Eye (tissue), 1 donor: Measurements from ENCODE around the gene KCNJ12.
"Not testable (repeated sequence)": the region's sequence is repeated elsewhere in the genome, so short reads cannot be mapped to it uniquely, and the experiment has no call there.

ENCODE experiments used
- DNase-seq: peaks from one replicate; pipeline ENCODE4 v3.0.0-alpha.2; 2015

Gene KCNJ12

DNA sequence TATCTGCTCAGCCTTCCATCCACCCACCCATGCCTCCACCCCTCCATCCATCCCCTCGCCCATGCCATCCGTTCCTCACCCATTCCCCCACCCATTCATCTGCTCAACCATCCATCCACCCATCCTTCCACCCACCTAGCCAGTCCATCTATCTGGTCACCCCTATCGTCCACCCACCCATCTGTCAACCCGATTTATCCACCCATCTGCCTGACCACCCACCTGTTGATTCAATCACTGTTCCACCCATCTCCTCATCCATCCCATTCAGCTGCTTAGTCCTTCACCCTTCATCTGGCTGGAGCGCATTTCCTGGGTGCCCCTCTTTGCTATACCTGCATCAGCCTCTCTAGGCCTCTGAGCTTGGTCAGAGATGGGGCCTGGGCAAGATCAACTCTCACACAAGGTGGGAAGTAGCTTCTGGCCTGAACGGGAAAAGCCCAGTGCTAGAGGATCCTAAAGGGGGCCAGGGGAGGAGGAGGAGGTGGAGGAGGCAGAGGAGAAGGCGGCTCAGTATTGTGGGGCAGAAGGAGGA is 32.7 kb downstream of the KCNJ12 start:
- not testable (repeated sequence) for DNase-seq

DNA sequence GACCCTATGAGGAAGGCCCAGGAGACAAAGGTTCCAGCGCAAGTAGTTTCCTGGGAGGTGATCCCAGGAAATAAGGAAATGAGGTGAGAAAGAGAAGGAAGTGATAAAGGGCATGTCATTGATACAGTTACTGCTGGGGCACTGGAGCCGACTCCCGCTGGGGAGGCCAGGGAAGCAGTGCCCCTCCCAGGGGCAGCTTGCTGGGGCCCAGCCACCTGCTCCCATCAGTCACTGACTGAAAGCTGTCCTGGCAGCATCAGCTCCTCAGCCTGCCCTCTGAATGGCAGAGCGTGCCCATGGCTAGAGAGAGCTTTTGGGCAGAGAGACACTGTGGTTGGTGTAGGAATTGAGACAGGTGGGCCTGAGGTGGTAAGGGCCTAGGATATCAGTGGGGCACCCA is 33.2 kb downstream of the KCNJ12 start:
- not testable (repeated sequence) for DNase-seq

DNA sequence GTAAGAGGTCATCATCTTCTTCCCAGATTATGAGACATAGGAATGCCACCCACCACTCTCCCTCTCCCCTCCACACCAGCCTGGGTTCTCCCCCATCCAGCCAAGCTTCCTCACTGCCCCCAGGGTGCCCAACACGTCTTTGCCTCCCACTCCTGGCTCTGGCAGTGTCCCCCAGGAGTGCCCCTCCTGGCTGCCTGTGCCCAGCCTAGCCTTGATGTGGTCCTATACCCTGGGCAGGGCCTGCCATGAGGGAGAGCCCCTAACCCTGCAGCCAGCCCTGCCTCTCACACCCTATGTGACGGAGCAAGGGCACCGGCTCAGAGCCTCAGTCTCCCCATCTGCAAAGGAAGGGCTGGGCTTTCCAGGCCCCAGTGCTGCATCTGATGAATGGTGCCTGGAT is 33.8 kb downstream of the KCNJ12 start:
- DNase-seq, result not testable (repeated sequence)

DNA sequence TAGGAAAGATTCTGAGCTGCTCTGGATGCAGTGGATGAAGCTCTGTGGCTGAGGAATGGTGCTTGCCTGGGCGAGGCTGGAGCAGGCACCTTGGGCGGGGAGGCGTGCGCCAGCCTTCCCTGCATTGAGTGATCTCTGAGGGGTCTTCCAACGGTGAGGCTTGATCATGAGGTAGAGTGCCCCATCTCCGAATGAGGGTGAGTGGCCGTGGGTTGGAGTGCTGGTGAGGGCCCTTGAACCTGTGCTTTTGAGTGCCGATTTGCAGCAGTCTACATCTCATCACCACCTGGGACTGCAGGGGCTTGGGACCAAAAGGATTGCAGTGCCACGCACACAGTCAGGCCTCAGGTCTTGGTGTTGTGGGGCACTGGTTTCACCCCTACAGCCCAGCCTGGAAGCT is 34.2 kb downstream of the KCNJ12 start:
- DNase-seq, result not testable (repeated sequence)

DNA sequence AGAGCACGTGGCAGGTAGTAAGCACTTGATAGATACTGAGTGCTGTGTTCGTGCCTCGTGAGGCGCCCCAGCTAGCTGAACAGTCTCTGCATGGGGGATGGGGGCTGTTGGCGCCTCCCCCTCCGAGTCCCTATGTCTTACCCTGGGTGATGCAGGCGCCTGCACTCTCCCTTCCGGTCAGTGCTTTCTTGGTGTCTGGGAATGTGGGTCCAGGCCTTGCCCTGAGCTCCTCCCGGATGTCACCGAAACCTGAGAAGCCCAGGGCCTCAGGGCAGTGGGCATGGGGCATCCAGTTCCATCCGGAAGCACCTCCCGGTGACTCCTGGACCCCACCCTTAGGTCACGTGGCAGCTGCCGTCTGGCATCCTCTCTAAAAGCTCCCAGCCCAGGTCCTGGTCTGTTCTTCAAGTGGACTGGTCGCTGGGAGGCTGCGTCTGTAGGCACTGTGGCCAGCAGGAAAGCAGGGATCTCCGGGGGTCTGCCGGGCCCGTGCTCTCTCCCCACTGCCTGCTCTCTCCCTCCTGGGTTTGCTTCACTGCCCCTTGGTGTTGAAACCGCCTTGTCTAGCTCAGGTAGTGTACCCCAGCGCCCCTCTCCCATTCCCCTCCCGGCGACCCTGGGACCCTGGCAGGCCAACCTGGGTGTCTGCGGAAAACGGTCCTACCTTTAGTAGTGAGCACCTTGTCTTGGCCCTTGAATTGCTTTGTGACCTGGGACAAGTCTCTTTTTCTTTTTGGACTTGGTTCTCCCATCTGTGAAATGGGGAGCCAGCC is 34.9 kb downstream of the KCNJ12 start:
- DNase-seq, result not testable (repeated sequence)

DNA sequence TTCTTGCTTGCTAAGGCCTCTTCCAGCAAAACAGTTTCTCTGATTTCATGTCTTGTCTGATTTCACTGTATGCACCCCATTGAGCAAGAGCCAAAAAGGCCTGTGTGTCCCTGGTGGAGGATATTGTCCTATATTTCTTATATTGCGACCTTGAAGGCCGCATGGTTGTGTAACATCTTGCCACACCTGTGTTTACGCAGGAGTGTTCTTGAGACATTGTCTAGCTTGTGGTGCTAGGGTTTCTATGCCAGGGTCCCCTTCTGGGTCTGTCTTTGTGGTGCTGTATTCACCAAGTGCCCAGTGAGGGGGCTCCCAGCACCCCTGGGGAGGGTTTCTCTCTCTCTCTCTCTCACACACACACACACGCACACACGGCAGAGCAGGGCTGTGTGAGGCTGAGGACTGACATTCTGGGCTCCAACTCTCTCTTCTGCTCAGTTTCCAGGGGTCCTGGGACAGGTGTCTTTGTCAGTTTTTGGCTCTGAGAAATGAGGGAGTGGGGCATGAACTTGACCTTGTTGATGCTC is 35.6 kb downstream of the KCNJ12 start:
- DNase-seq, result not testable (repeated sequence)

DNA sequence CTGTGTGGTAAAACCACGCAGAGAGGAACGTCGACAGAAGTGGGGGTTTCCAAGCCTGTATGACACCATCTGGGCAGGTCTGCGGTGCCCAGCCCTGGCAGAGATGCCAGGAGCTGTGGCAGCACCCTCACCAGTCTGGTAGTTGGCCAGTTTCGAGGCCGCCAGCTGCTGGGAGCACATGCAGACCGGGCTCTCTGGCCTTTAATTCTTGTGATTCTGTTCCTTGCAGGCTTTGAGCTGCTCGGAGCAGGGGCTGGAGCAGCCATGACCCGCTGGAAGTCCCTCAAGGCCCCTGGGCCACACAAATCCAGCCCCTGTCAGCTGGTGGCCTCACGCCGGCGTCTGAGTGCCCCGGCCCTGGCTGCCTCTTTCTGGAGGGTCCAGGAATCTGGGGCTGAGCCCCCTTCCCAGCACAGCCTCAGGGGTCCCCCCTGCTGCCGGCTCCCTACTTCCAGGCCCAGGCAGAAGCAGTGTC is 36.1 kb downstream of the KCNJ12 start:
- not testable (repeated sequence) for DNase-seq

DNA sequence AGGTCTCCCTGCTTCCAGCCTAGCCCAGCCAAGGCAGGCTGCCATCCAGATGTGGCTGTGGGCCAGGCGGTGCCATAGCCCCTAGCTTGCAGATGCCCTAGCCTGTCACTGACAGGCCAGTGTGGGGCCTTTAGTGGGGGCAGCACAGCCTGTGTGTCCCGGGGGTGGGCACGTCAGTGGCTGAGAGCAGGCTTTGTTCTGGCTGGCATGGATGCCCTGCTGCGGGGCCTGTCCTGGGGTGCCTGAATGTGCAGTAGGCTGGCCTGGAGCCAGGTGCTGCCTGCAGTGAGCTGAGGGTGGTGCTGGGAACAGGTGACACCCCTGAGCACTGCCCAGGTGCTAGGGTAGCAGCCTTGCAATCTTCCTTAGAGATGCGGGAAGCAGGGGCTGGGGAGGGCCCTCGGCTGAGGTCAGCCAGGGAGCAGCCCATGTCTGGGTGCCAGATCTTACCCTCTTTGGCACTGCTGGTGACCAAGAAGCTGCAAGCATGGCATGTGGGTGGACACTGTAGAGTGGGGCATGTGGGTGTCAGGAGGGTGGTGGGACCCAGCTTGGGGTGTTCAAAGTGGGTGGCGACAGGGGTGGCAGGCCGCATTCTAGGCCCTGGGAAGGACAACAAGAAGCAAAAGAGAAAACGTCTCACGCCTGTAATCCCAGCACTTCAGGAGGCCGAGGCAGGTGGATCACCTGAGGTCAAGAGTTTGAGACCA is 37.6 kb downstream of the KCNJ12 start:
- DNase-seq, result not testable (repeated sequence)

DNA sequence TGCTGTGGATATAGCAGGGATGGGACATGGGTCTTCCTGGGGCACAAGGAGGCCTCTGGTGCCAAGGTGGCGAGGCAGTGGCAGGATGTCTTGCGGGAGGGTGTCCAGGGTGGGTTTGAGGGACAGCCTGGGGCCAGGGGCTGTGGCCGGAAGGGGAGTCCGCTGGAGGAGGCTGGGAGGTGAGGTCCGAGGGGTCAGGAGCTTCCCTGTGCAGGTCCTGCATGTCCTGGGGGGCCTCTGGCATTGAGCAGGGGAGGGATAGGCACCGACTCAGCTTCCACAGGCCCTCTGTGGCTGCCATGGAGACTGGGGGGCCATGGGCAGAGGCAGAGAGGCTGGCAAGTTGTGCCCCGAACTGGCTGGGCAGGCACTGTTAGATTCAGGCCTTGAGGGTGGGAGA is 38.5 kb downstream of the KCNJ12 start:
- not testable (repeated sequence) for DNase-seq

DNA sequence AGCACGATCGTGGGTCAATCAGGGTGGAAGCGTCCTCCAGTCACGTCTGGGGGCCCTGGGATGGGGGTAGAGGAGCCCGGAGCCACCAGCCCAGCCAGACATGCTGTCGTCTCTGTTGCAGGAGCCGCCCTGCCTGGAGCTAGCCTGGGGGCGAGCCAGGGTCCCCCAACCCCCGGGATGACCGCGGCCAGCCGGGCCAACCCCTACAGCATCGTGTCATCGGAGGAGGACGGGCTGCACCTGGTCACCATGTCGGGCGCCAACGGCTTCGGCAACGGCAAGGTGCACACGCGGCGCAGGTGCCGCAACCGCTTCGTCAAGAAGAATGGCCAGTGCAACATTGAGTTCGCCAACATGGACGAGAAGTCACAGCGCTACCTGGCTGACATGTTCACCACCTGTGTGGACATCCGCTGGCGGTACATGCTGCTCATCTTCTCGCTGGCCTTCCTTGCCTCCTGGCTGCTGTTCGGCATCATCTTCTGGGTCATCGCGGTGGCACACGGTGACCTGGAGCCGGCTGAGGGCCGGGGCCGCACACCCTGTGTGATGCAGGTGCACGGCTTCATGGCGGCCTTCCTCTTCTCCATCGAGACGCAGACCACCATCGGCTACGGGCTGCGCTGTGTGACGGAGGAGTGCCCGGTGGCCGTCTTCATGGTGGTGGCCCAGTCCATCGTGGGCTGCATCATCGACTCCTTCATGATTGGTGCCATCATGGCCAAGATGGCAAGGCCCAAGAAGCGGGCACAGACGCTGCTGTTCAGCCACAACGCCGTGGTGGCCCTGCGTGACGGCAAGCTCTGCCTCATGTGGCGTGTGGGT is 39.2 kb downstream of the KCNJ12 start:
- not testable (repeated sequence) for DNase-seq

DNA sequence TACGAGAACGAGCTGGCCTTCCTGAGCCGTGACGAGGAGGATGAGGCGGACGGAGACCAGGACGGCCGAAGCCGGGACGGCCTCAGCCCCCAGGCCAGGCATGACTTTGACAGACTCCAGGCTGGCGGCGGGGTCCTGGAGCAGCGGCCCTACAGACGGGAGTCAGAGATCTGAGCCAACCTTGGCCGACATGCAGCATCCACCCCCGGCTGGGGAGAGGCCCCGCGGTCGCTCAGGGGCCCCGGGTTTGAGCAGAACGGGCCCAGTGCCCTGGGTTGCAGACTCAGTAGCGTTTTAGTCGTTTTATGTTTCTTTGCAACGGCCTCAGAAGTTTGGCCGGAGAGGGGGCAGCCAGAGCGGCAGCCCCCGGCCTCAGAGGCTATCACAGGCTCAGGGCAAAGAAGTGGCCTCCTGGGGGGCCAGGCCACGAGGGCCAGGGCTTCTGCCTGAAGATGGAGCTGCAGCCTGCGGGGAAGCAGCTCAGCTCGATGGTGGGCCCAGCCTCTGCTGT is 40.4 kb downstream of the KCNJ12 start:
- not testable (repeated sequence) for DNase-seq

DNA sequence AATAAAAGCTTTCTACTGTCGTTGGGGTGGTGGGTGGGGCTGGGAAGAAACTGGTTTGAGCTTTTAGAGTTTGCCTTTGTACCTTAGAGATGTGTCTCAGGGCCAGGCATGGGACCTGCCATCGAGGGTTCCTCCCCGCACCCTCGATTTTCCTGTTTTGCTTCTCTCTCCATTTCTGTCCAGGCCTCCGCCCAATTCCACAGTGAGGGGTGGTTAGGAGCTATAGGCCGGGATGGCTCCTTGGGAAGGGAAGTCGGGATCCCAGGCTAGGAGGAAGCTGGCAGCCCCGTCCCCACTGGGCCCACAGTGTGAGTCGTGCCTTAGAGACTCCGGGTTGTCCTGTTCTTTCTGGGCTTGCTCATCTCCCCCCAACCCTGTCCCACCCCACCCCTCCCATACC is 41.2 kb downstream of the KCNJ12 start:
- DNase-seq, result not testable (repeated sequence)

DNA sequence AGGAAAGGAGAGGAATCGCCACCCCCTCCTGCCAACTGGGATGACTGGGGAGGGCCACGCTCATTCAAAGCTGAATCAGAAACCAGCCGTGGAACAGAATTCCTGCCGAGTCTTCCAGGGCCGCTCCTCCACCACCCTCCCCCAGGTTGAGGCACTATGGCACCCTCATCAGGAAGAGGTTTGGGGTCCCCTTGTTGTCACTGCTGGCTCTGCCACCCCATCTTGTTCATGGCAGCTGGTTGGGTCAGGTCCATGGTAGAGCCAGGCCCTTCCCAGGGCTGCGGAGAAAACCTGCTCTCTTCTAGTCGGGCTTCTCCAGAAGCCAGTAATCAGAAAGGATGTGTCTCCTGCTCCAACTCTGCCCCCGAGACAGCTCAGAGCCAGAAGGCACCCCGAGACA is 41.8 kb downstream of the KCNJ12 start:
- no peak for DNase-seq

DNA sequence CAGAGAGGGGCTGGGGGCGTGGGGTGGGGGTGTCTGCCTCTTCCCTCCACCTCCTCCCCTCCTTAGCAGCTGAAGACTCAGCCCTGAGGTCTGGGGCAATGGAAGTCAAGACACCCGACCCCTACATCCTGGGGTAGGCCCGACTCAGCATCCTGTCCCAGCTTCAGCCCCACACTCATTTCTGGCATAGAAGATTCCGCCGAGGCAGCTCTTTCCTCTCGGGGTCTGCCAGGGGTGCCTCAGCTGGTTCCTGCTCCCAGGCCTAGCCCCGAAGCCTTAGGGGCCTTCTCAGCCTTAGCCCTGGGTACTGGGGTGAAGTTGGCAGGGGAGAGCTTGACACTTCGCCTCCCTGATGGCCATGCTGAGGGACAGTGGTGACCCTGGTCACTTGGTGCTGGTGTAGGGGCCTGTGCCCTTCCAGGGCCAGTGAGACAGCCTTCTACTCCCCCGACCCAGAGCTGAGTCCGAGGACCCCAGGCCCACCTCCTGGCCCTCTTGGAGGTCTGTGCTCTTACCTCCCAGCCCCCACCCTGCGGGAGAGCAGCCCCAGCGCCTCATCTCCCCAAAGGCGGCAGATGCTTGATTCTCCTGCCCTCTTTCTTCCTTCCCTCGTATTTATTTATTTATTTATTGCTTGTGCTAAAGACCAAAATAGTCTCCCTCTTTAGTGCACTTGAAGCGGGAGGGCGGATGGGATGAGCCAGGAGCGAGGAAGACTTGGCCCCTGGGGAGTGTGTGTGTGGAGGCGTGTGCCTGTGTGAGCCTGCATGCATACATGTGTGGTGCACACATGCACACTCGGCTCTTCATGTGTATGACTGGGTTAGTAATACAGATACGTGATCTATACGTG is 42.5 kb downstream of the KCNJ12 start:
- DNase-seq, result no peak

DNA sequence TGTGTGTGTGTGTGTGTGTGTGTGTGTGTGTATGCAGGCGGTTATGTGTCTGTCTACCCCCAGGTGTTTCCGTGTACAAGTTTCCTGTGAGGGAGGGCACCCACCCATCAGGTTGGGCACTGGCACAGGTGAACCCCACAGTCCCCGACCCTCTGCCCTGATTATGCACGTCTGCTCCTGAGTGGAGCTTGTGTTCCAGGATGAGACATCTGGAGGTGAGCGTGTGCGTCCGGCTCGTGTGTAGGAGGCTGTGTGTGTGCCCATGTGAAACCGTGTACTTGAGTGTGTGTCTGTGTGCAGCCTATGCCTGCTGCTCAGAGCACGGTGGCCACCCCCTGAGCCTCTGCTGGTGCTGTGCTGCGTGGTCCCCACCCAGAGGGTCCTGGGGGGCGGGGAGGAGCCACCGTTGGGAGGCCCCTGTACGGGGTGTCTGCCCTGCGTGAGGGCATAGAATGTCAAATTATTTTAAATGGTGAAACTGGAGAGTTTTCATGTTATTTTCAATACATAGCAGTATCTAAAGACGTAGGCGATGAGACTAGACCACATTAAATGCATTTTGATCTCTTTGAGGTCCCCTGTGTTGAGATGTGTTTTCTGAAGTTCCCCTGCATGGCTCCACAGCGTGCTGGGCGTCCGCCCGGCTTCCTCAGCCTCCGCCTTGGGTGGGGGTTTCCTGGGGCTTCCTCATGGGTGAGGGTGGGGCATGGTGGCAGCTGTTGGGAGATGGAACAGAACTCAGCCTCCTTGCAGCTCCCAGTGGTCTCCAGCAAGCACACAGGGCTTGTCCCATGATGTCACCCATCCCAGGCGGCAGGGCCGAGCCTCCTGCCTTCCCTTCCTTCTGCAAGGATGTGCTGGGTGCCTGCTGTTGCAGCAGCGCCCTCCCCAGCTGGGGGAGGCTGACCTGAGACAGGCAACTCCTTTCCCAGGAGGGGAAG is 43.4 kb downstream of the KCNJ12 start:
- DNase-seq, result no peak

DNA sequence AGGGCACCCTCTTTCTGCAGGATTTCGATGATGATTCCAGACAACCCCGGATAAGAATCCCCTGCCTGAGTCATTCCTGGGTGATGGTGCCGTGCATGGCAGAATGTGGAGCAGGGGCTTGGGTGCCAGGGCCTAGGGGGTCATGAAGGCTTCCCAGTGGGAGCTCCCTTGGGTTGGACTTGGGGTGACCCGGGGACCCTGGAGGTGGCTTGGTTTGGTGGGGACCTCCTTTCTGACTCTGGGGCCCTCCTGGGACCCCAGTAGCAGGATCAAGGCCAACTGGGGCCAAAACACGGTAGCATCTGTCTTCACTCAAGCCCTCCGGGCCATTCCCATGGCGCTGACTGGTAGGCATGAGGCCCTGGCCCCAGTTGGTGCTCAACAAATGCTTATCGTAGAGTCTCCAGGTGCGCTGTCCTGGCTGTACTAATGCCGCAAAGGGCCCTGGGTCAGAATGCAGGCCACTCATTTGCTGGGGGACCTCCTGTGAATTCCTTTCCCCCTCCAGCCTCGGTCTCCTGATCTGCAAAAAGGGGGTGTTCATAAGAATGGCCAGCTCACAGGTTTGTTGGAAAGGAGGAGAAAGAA is 44.4 kb downstream of the KCNJ12 start:
- not testable (repeated sequence) for DNase-seq

DNA sequence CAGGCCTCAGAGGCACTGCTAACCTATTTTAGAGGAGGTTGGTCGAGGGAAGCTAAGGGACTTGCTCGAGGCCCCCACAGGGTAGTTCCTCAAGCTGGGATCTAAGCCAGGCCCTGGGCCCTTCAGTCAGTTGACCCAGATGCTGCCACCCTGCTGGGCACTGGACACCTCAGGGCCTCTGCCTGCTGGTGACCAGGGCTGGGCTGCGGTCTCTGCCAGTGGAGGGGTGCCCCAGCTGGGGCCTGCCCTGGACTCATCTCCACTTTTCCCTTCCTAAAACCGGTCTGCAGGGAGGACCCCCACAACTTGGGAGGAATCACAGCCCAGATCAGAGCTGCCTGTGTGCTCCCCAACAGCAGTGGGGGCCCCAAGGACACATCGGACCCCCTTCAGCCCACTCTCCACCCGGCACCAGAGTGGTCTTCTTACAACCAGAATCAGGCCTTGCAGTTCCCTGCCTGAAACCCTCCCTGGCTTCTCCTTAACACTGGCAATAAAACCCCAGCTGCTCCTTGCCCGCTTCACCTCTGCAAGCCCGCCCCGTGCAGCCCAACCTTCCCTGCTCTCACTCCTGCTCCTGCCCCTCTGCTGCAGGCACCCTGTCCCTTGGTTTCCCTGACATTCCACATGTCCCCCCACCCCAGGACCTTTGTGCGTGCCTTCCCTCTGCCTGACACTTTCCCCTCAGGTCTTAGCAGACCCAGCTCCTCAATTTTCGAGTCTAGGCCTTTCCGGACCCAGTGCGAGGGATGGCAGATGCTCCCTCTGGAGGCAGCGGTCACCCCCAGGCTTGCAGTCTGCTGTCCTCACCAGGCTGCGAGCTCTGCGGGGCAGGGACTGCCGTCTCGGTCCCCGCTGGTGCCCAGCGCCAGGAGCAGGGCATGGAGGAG is 45.5 kb downstream of the KCNJ12 start:
- not testable (repeated sequence) for DNase-seq

DNA sequence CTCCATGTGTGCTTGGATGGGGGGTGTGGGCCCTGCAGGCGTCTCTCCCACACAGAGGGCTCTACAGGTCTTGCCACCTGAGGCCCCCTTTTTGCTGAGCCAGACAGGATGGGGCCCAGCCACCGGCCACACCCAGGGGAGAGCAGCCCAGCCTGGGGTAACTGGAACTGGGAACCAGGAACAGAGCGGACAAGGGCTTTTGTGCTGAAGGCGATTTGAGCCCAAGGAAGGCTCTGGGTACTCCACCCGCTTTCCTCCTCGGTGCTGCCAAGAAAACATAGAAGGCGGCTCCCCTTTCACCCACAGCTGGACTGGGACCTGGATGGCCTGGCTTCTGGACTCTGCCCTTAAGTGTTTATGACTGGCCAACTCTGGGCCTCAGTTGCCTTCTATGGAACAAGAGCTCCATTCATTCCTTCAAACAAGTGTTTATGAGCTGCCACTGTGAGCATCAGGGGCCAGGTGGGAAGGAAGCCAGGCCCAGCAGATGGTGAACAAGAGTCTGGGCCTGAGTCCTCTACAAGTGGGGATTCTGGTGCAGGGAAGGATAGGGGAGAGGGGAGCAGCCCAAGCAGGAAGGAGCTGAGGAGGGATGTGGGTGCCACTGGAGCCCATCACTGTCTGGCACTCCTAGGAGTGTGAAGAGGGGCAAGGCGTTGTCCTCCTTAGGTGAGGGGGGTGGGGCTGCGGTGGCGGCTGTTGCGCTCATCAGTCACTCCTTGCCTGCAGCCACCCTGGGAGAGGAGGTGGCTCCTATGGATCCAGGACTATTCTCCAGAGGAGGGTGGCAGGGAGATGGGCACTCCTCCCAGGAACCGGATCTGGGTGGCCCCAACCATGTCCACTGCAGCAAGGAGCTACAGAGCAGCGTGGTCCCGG is 46.4 kb downstream of the KCNJ12 start:
- not testable (repeated sequence) for DNase-seq
